RCC 7860 (cell line): Measurements from ENCODE around the gene FMNL2.
"Not testable (repeated sequence)": the region's sequence is repeated elsewhere in the genome, so short reads cannot be mapped to it uniquely, and the experiment has no call there.

Source experiments
- DNase-seq: peaks from one replicate; pipeline ENCODE4 v3.0.0-alpha.2; 2015; ENCODE audit warnings: low spot score
- FAIRE-seq: peaks from 2 replicates; lab custom pipeline; 2012; peaks lifted over from hg19 to GRCh38; lab: Jason Lieb, UNC

Gene FMNL2

GRCh38 chr2:152466041-152466440 lies 131.1 kb downstream of the FMNL2 start:
- DNase-seq = peak; percentile 72
- FAIRE-seq = peak; percentile 84

- peak; percentile 22 for DNase-seq
- FAIRE-seq = no peak
These were observed 132.2 kb downstream of the FMNL2 start for GRCh38 chr2:152466980-152467676.

GRCh38 chr2:152467677-152468410 lies 132.9 kb downstream of the FMNL2 start:
- DNase-seq = no peak
- FAIRE-seq = no peak

- FAIRE-seq (peak; percentile 10), DNase-seq (peak; percentile 58)
These were observed 134.1 kb downstream of the FMNL2 start for GRCh38 chr2:152468899-152469692.

- no peak for FAIRE-seq
These were observed 136.2 kb downstream of the FMNL2 start for GRCh38 chr2:152470861-152471854.

GRCh38 chr2:152472481-152472887 lies 137.5 kb downstream of the FMNL2 start:
- FAIRE-seq (no peak), DNase-seq (no peak)

More at GRCh38 chr2:152470861-152471854, 136.2 kb downstream of the FMNL2 start:
- DNase-seq = no peak

- no peak for DNase-seq
- FAIRE-seq = peak; percentile 22
These were observed 138.3 kb downstream of the FMNL2 start for GRCh38 chr2:152473151-152473857.

- FAIRE-seq, DNase-seq: not testable (repeated sequence)
These were observed 139.5 kb downstream of the FMNL2 start for GRCh38 chr2:152474523-152474922.

- FAIRE-seq = no peak
- no peak for DNase-seq
These were observed 141.0 kb downstream of the FMNL2 start for GRCh38 chr2:152475982-152476381.

GRCh38 chr2:152477347-152478092 lies 142.5 kb downstream of the FMNL2 start:
- DNase-seq (no peak), FAIRE-seq (no peak)

GRCh38 chr2:152479282-152479681 lies 144.3 kb downstream of the FMNL2 start:
- FAIRE-seq (no peak), DNase-seq (no peak)

GRCh38 chr2:152480821-152481399 lies 145.9 kb downstream of the FMNL2 start:
- DNase-seq = no peak
- no peak for FAIRE-seq

GRCh38 chr2:152481881-152482583 lies 147.1 kb downstream of the FMNL2 start:
- FAIRE-seq (no peak), DNase-seq (no peak)

GRCh38 chr2:152483276-152484063 lies 148.5 kb downstream of the FMNL2 start:
- no peak for FAIRE-seq
- DNase-seq = no peak

- DNase-seq = peak; percentile 69
These were observed 151.2 kb downstream of the FMNL2 start for GRCh38 chr2:152485954-152486736.

GRCh38 chr2:152486737-152487400 lies 151.9 kb downstream of the FMNL2 start:
- FAIRE-seq (no peak), DNase-seq (no peak)

More at GRCh38 chr2:152485954-152486736, 151.2 kb downstream of the FMNL2 start:
- FAIRE-seq = peak; percentile 89
